ENCODE results near the gene OSMR. TPM values are rescaled to one million over a fixed set of nuclear protein-coding genes. Genes with fewer than 3 reads are reported as not detected.

Gene OSMR
- total RNA-seq, 1 experiment from 2014 or later = 46.0 TPM

GRCh38 chr5:38878391-38879077, 32.7 kb downstream of the OSMR start:
- intact Hi-C loops (cut with micrococcal nuclease) = no loop called here
- POLR2A ChIA-PET = no interaction called here
- ATAC-seq (no peak), DNase-seq (ENCODE audit: low read depth, low spot score) (no peak)
- H3K9ac ChIP-seq (ENCODE audit: low read length) = no peak overlapping the region
- H3K27ac ChIP-seq (ENCODE audit: low read depth, low read length) = no peak overlapping the region
- no peaks in the 10 kb centered on the region for H4K20me1 ChIP-seq (ENCODE audit: insufficient read depth)
- peaks cover 9 to 52% of the 10 kb centered on the region in 2 experiments; a peak in 2 of 4 replicates for H3K36me3 ChIP-seq (ENCODE audit: control insufficient read depth in 1 of 2, insufficient read depth in 2 of 2, low read length in 2 of 2)
- RAD21 ChIA-PET (ENCODE audit: low non-redundant PET in 1 of 2, low total read pairs in 2 of 2, uncharacterized antibody in 2 of 2, unreplicated experiment in 2 of 2) = no interaction called here
- no TSS peak for BruUV-seq (replicated peaks)
- H3K79me2 ChIP-seq (ENCODE audit: insufficient read depth, low read length) = peaks cover 19% of the 10 kb centered on the region
- no peak overlapping the region for H3K4me2 ChIP-seq (ENCODE audit: low read length)
- no peaks in the 10 kb centered on the region for H3K9me3 ChIP-seq (ENCODE audit: control insufficient read depth in 1 of 2, insufficient read depth in 1 of 2, low read depth in 1 of 2, low read length in 2 of 2)
- H3K9me2 ChIP-seq (ENCODE audit: insufficient read depth) = no peaks in the 10 kb centered on the region
- TF ChIP-seq MAX (IDR thresholded peaks at IDR 0.05) (no peak), EZH2 (IDR thresholded peaks at IDR 0.05) (no peak), TCF7L2 (IDR thresholded peaks at IDR 0.05; ENCODE audit: borderline replicate concordance, extremely low read depth, insufficient read depth, insufficient read length) (no peak), SP1 (IDR thresholded peaks at IDR 0.05; ENCODE audit: low read depth) (no peak), POLR2AphosphoS5 (IDR thresholded peaks at IDR 0.05; ENCODE audit: low read depth, low read length) (no peak), YY1 (IDR thresholded peaks at IDR 0.05; ENCODE audit: extremely low read depth, insufficient replicate concordance, low read depth, low read length) (no peak), CBX3 (IDR thresholded peaks at IDR 0.05; ENCODE audit: low read depth) (no peak), FOSL1 (IDR thresholded peaks at IDR 0.05; ENCODE audit: low read depth) (no peak), REST (IDR thresholded peaks at IDR 0.05; ENCODE audit: low read depth) (no peak), SIN3A (IDR thresholded peaks at IDR 0.05; ENCODE audit: low read depth) (no peak), JUND (IDR thresholded peaks at IDR 0.05) (no peak), SRF (IDR thresholded peaks at IDR 0.05; ENCODE audit: low read depth) (no peak), ZFX (IDR thresholded peaks at IDR 0.05) (no peak), CEBPB (IDR thresholded peaks at IDR 0.05; ENCODE audit: low read depth) (no peak), RAD21 (IDR thresholded peaks at IDR 0.05; ENCODE audit: low read depth) (no peak), POLR2A (IDR thresholded peaks at IDR 0.05; ENCODE audit: borderline replicate concordance, extremely low read depth, insufficient read depth, insufficient read length) (no peak), EGR1 (IDR thresholded peaks at IDR 0.05; ENCODE audit: low read depth) (no peak), CTCF (IDR thresholded peaks at IDR 0.05 in 2 of 3, conservative IDR thresholded peaks at IDR 0.05 in 1 of 3; ENCODE audit: borderline replicate concordance in 1 of 3, insufficient read depth in 1 of 3, low read depth in 2 of 3, low read length in 2 of 3) (no peak), ZNF274 (IDR thresholded peaks at IDR 0.05; ENCODE audit: low read depth, low read length) (no peak), ELF1 (IDR thresholded peaks at IDR 0.05; ENCODE audit: borderline replicate concordance, low read depth) (no peak)
- no peak overlapping the region for H3K4me3 ChIP-seq (replicated peaks in 1 of 2; ENCODE audit: low read depth in 1 of 2, low read length in 2 of 2)
- H2AFZ ChIP-seq (ENCODE audit: low read depth, low read length, poor library complexity, severe bottlenecking) = no peak overlapping the region
- H3K4me1 ChIP-seq (ENCODE audit: control insufficient read depth in 1 of 2, insufficient read depth in 2 of 2, low read length in 2 of 2) = no peaks in the 10 kb centered on the region
- H3K27me3 ChIP-seq (ENCODE audit: insufficient read depth, low read length) = no peaks in the 10 kb centered on the region
- CTCF ChIA-PET = no interaction called here

All from HCT116 (cell line).